IMR-90 (cell line): ENCODE data around the gene CACNA2D4. TPM values are rescaled to one million over a fixed set of nuclear protein-coding genes. Genes with fewer than 3 reads are reported as not detected.

Experiments used
- ATAC-seq: fragments of 200-7000 bp; cut with Tn5 transposase; 2 replicates; pipeline ENCODE4 v1.9.1; 2020; ENCODE audit warnings: low read depth, mild to moderate bottlenecking, moderate library complexity
- BruUV-seq: library from RNA; stranded (reverse); fragments of 400-500 nt; replicated peaks from 2 replicates; lab custom pipeline; 2021; lab: Mats Ljungman, UMichigan
- CTCF ChIA-PET: fragments of 300-600 bp; formaldehyde crosslinking; extraction: SDS; loops from one replicate; lab custom pipeline; 2021; ENCODE audit warnings: antibody characterized with exemption; lab: Yijun Ruan, JAX
- POLR2A ChIA-PET: fragments of 300-600 bp; sonication (Branson Sonifier 250); formaldehyde crosslinking; loops from one replicate; lab custom pipeline; 2022; ENCODE audit warnings: antibody characterized with exemption; ENCODE audit not compliant: unreplicated experiment; lab: Charles Lee
- DNase-seq: peaks from one replicate; pipeline ENCODE4 v3.0.0; 2013
- H2AFZ ChIP-seq: replicated peaks from 2 replicates; pipeline ENCODE3; 2013; ENCODE audit warnings: low read length, mild to moderate bottlenecking; ENCODE audit not compliant: poor library complexity
- H2AK5ac ChIP-seq: 2 replicates; pipeline ENCODE4 v1.6.1; 2013; ENCODE audit warnings: low read depth, low read length, inconsistent platforms
- H2AK9ac ChIP-seq: replicated peaks from 2 replicates; pipeline ENCODE3; 2013; ENCODE audit warnings: mild to moderate bottlenecking, low read depth, low read length, moderate library complexity; ENCODE audit not compliant: poor library complexity
- H2BK120ac ChIP-seq: 2 replicates; pipeline ENCODE4 v1.6.1; 2013; ENCODE audit warnings: low read depth, low read length, inconsistent platforms
- H2BK15ac ChIP-seq: 3 replicates; pipeline ENCODE4 v1.6.1; 2013; ENCODE audit warnings: low read depth, low read length, inconsistent platforms
- H2BK20ac ChIP-seq: 2 replicates; pipeline ENCODE4 v1.6.1; 2013; ENCODE audit warnings: low read depth, mild to moderate bottlenecking, inconsistent platforms, low read length, moderate library complexity
- H2BK5ac ChIP-seq: 2 replicates; pipeline ENCODE4 v1.6.1; 2013; ENCODE audit warnings: mild to moderate bottlenecking, low read depth, low read length, inconsistent platforms; ENCODE audit not compliant: poor library complexity, severe bottlenecking
- H3K14ac ChIP-seq: replicated peaks from 2 replicates; pipeline ENCODE4 v1.6.1; 2013; ENCODE audit warnings: low read depth, low read length, inconsistent platforms
- H3K18ac ChIP-seq: 2 replicates; pipeline ENCODE4 v1.6.1; 2013; ENCODE audit warnings: low read depth, low read length, control low read depth
- H3K23ac ChIP-seq: 2 replicates; pipeline ENCODE4 v1.6.1; 2013; ENCODE audit warnings: low read depth, low read length, inconsistent platforms
- H3K27ac ChIP-seq: 2 replicates; pipeline ENCODE4 v1.5.1; 2013; ENCODE audit warnings: mild to moderate bottlenecking, control low read depth, low read length; ENCODE audit not compliant: insufficient read depth
- H3K27me3 ChIP-seq: 2 replicates; pipeline ENCODE4 v1.6.1; 2013; ENCODE audit warnings: low read length; ENCODE audit not compliant: control insufficient read depth, insufficient read depth
- H3K36me3 ChIP-seq: 2 replicates; pipeline ENCODE4 v1.6.1; 2013; ENCODE audit warnings: low read length, mixed read lengths; ENCODE audit not compliant: control insufficient read depth, insufficient read depth
- H3K4ac ChIP-seq: 2 replicates; pipeline ENCODE4 v1.6.1; 2013; ENCODE audit warnings: low read depth, low read length, inconsistent platforms
- H3K4me1 ChIP-seq: 2 replicates; pipeline ENCODE4 v1.6.1; 2013; ENCODE audit warnings: low read length, mixed read lengths; ENCODE audit not compliant: control insufficient read depth, insufficient read depth
- H3K4me2 ChIP-seq: 2 replicates; pipeline ENCODE4 v1.6.1; 2013; ENCODE audit warnings: low read depth, mild to moderate bottlenecking, control low read depth, low read length, moderate library complexity
- H3K4me3 ChIP-seq: 2 replicates; pipeline ENCODE4 v1.5.1; 2013; ENCODE audit warnings: low read depth, mild to moderate bottlenecking, control low read depth, low read length, moderate library complexity; ENCODE audit not compliant: insufficient read depth
- H3K56ac ChIP-seq: 2 replicates; pipeline ENCODE4 v1.6.1; 2013; ENCODE audit warnings: low read length, inconsistent platforms; ENCODE audit not compliant: insufficient read depth; ENCODE audit errors: extremely low read depth
- H3K79me1 ChIP-seq, 2 experiments: 2 replicates each; pipeline ENCODE4 v1.6.1; 2013; ENCODE audit warnings: low read length in 2 of 2, inconsistent platforms in 1 of 2, low read depth in 1 of 2
- H3K9ac ChIP-seq: 2 replicates; pipeline ENCODE4 v1.6.1; 2013; ENCODE audit warnings: low read depth, low read length, control low read depth
- H3K9me1 ChIP-seq: 2 replicates; pipeline ENCODE4 v1.6.1; 2013; ENCODE audit warnings: low read length, inconsistent platforms; ENCODE audit not compliant: insufficient read depth
- H3K9me3 ChIP-seq: 2 replicates; pipeline ENCODE4 v1.6.1; 2013; ENCODE audit warnings: low read length; ENCODE audit not compliant: control insufficient read depth, insufficient read depth
- H4K20me1 ChIP-seq: 2 replicates; pipeline ENCODE4 v1.6.1; 2013; ENCODE audit warnings: low read length, inconsistent platforms; ENCODE audit not compliant: insufficient read depth
- H4K5ac ChIP-seq: 2 replicates; pipeline ENCODE4 v1.6.1; 2013; ENCODE audit warnings: mild to moderate bottlenecking, low read depth, low read length, control low read depth
- H4K8ac ChIP-seq, 2 experiments: 2 replicates each; pipeline ENCODE4 v1.6.1; 2013; ENCODE audit warnings: low read depth in 2 of 2, low read length in 2 of 2, control low read depth in 1 of 2, inconsistent platforms in 1 of 2
- H4K91ac ChIP-seq: 2 replicates; pipeline ENCODE4 v1.6.1; 2013; ENCODE audit warnings: low read depth, low read length, inconsistent platforms; ENCODE audit not compliant: insufficient read depth
- CHD1 ChIP-seq: IDR thresholded peaks from 2 replicates; pipeline ENCODE4 v1.6.1; 2012; ENCODE audit warnings: low read depth, low read length, improper control_type of control experiment
- ELK1 ChIP-seq: fragments of 150-350 bp; IDR thresholded peaks from 2 replicates; pipeline ENCODE4 v1.6.1; 2016; ENCODE audit warnings: low read depth, mild to moderate bottlenecking, low read length, moderate library complexity, borderline replicate concordance
- NFE2L2 ChIP-seq: fragments of 150-350 bp; IDR thresholded peaks from 2 replicates; pipeline ENCODE4 v1.6.1; 2016; ENCODE audit warnings: low read depth, mild to moderate bottlenecking, low read length
- POLR2A ChIP-seq: IDR thresholded peaks from 2 replicates; pipeline ENCODE4 v1.6.1; 2012; ENCODE audit warnings: mild to moderate bottlenecking, low read depth, low read length
- RAD21 ChIP-seq: IDR thresholded peaks from 2 replicates; pipeline ENCODE4 v1.6.1; 2012; ENCODE audit warnings: low read length, improper control_type of control experiment
- RCOR1 ChIP-seq: IDR thresholded peaks from 2 replicates; pipeline ENCODE4 v1.6.1; 2012; ENCODE audit warnings: mild to moderate bottlenecking, low read length, improper control_type of control experiment; ENCODE audit not compliant: insufficient replicate concordance
- SMC3 ChIP-seq: fragments of 150-350 bp; IDR thresholded peaks from 2 replicates; pipeline ENCODE4 v1.6.1; 2016; ENCODE audit warnings: low read depth, mild to moderate bottlenecking, antibody characterized with exemption, low read length, moderate library complexity
- WGBS, 2 experiments: methylation state at CpG; one replicate each; pipeline versions ENCODE4 v1.1.5 to v1.1.7; 2013; ENCODE audit warnings: missing lambda C conversion rate in 2 of 2; ENCODE audit not compliant: insufficient read length in 1 of 2; ENCODE audit errors: extremely low coverage in 2 of 2; 5-methylcytosine and 5-hydroxymethylcytosine counted together
- dilution Hi-C: fragments of 300-500 bp; cut with HindIII; formaldehyde crosslinking; loops from one replicate; pipeline ENCODE4 v1.14.3; 2018; ENCODE audit warnings: low sequenced_read_pairs; ENCODE audit not compliant: unreplicated experiment
- in situ Hi-C: fragments of 300-500 bp; cut with MboI; formaldehyde crosslinking; loops from 3 replicates; pipeline ENCODE4 v1.14.3; 2019; ENCODE audit warnings: low sequenced_read_pairs, inconsistent platforms, mixed read lengths
- intact Hi-C: fragments of 100-400 bp; cut with micrococcal nuclease; formaldehyde crosslinking; loops from 2 replicates; pipeline ENCODE4 v1.10.0; 2022
- polyA plus RNA-seq, 3 experiments: library from polyadenylated mRNA; depleted of rRNA; stranded (reverse); fragments of >200 nt; gene quantifications; 2 replicates each; pipeline ENCODE4 v1.2.3, GENCODE V29; 2012; ENCODE audit warnings: low replicate concordance in 1 of 3
- total RNA-seq: library from RNA; depleted of rRNA; stranded (reverse); fragments of >200 nt; gene quantifications from 2 replicates; pipeline ENCODE4 v1.2.3, GENCODE V29; 2012

The CACNA2D4 gene
- total and polyA plus RNA-seq, 2 of the 4 experiments (the other 2 are of a cell fraction) = 0.18 to 0.22 TPM

GRCh38 chr12:1937481-1938224 is 19.2 kb upstream of the CACNA2D4 start:
- H2AK9ac ChIP-seq = no peak overlapping the region
- no peak overlapping the region for H3K4me2 ChIP-seq
- peaks cover 12% of the 10 kb centered on the region for H3K36me3 ChIP-seq
- no peak overlapping the region for H3K9ac ChIP-seq
- H4K8ac ChIP-seq = no peak overlapping the region
- no peak overlapping the region for H4K91ac ChIP-seq
- no peaks in the 10 kb centered on the region for H3K27me3 ChIP-seq
- ChIA-PET CTCF (no interaction called here), POLR2A (no interaction called here)
- H3K9me1 ChIP-seq = peaks cover 7% of the 10 kb centered on the region
- no peak overlapping the region for H3K27ac ChIP-seq
- BruUV-seq = no TSS peak
- no peak overlapping the region for H2BK120ac ChIP-seq
- WGBS, 2 experiments = 100% methylated on average over 3 of the region's 12 CpGs; no CpG with 5 or more reads in 1 of the 2 experiments
- no peaks in the 10 kb centered on the region for H3K9me3 ChIP-seq
- H2BK20ac ChIP-seq = no peak overlapping the region
- no peak overlapping the region for H2AK5ac ChIP-seq
- DNase-seq (no peak), ATAC-seq (no peak)
- H3K56ac ChIP-seq = no peak overlapping the region
- no peak overlapping the region for H2BK15ac ChIP-seq
- no peak overlapping the region for H2BK5ac ChIP-seq
- H3K14ac ChIP-seq = no peak overlapping the region
- peaks cover 20% of the 10 kb centered on the region for H3K4me1 ChIP-seq
- no peak overlapping the region for H3K23ac ChIP-seq
- H4K20me1 ChIP-seq = peaks cover 6% of the 10 kb centered on the region; the same call in 1 of the 2 replicates
- in situ Hi-C loops = loop anchor here (5.0 kb wide), 2 partner anchors 145 to 290 kb away; no protein-coding TSS in a partner anchor
- H3K79me1 ChIP-seq = peaks cover 0 to 3% of the 10 kb centered on the region in 2 experiments; a peak in 1 of 4 replicates
- no peak overlapping the region for H4K5ac ChIP-seq
- dilution Hi-C loops = no loop called here
- intact Hi-C loops = no loop called here
- H3K4ac ChIP-seq = no peak overlapping the region
- no peak overlapping the region for H2AFZ ChIP-seq
- TF ChIP-seq POLR2A (no peak), SMC3 (no peak), RAD21 (no peak), ELK1 (no peak), CHD1 (no peak), NFE2L2 (no peak), RCOR1 (no peak)
- H3K18ac ChIP-seq = no peak overlapping the region
- H3K4me3 ChIP-seq = no peak overlapping the region
